ENCODE data around the gene IPO9. TPM values are rescaled to one million over a fixed set of nuclear protein-coding genes. Genes with fewer than 3 reads are reported as not detected.

IPO9 gene
- total RNA-seq, 4 donors from 2014 or later = 9.6 to 23.1 (median 13.4) TPM

DNA sequence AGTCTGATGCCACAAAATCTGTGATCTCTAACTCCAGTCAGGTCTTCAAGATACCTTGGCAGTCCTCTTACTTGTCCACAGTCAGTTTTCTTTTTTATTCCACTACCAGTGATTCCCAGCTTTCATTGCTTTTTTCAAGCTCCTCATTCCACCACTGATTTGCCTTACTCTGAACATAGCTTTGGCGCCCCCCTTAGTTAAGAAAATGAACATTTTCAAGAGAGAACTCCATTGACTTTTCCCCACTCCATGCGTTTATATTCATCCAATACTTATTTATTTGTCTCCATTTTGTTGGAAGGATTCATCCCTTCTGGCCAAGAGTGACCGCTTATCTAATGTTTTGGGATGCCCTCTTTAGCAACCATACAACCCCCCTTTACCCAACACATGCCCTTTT, 33.9 kb upstream of the IPO9 start:
- TF ChIP-seq POLR2A (IDR thresholded peaks at IDR 0.05) (no peak), CTCF (IDR thresholded peaks at IDR 0.05) (peak in 2 of 6 experiments; percentile 16 to 19)
- DNase-seq = no peak
- Histone ChIP-seq H3K36me3 (peaks cover 0 to 32% (median 0%) of the 10 kb centered on the region in 3 donors), H3K4me1 (peaks cover 0 to 23% (median 0%) of the 10 kb centered on the region in 4 donors), H3K4me3 (no peak overlapping the region), H3K27ac (no peak overlapping the region), H3K27me3 (no peaks in the 10 kb centered on the region), H3K9me3 (no peaks in the 10 kb centered on the region)

DNA sequence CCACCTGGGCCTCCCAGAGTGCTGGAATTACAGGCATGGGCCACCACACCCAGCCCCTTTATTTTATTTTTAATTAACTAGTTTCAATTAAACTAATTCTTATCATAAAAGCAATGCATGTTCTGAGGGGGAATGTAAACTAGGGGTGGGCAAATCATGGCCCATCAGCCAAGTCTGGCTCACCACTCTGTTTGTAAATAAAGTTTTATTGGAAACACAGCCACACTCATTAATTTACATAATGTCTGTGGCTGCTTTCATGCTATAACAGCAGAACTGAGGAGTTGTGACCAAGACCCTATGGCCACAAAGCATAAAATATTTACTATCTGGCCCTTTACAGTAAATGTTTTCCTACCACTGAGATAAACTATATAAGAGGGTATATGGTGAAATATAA, 28.7 kb upstream of the IPO9 start:
- Histone ChIP-seq H3K27ac (no peak overlapping the region), H3K27me3 (no peaks in the 10 kb centered on the region), H3K36me3 (peaks cover 0 to 27% (median 0%) of the 10 kb centered on the region in 3 donors), H3K4me3 (no peak overlapping the region), H3K9me3 (no peaks in the 10 kb centered on the region), H3K4me1 (no peaks in the 10 kb centered on the region)
- no peak for DNase-seq
- no peak for TF ChIP-seq CTCF (IDR thresholded peaks at IDR 0.05)
- TF ChIP-seq POLR2A (IDR thresholded peaks at IDR 0.05) = no peak

GRCh38 chr1:201806801-201807200, 22.2 kb upstream of the IPO9 start:
- H3K27ac ChIP-seq = no peak overlapping the region
- H3K27me3 ChIP-seq = no peaks in the 10 kb centered on the region
- H3K4me3 ChIP-seq = no peak overlapping the region
- TF ChIP-seq POLR2A (IDR thresholded peaks at IDR 0.05) (no peak), CTCF (IDR thresholded peaks at IDR 0.05) (no peak)
- H3K36me3 ChIP-seq = peaks cover 0 to 75% (median 0%) of the 10 kb centered on the region in 3 donors
- no peak for DNase-seq
- H3K9me3 ChIP-seq = no peaks in the 10 kb centered on the region
- H3K4me1 ChIP-seq = no peaks in the 10 kb centered on the region

DNA sequence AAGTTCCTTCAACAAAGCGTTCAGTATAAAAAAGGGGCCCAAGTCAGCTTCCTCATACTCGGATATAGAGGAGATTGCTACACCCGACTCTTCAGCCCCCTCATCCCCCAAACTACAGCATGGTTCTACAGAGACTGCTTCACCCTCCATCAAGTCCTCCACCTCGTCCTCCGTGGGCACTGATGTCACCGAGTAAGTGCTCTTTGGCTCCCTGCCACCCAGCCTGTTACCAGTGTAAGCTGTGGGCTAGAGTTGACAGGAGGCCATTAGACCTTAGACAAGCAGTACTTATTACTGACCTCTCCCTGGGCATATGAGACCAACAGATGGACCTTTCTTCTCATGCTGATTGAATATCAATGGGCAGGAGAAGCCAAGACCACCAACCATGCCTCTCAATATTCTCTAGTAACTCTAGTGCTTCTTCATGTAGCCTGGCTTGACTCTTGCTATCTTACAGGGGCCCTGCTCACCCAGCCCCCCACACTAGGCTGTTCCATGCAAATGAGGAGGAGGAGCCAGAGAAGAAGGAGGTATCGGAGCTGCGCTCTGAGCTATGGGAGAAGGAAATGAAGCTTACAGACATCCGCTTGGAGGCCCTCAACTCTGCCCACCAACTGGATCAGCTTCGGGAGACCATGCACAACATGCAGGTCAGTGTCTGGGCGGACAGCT, 20.9 kb upstream of the IPO9 start:
- no peak overlapping the region for H3K27ac ChIP-seq
- H3K9me3 ChIP-seq = no peaks in the 10 kb centered on the region
- H3K4me1 ChIP-seq = no peaks in the 10 kb centered on the region
- no peak for TF ChIP-seq POLR2A (IDR thresholded peaks at IDR 0.05)
- no peak for TF ChIP-seq CTCF (IDR thresholded peaks at IDR 0.05)
- no peak overlapping the region for H3K4me3 ChIP-seq
- H3K36me3 ChIP-seq = peaks cover 0 to 88% (median 0%) of the 10 kb centered on the region in 3 donors
- H3K27me3 ChIP-seq = no peaks in the 10 kb centered on the region
- no peak for DNase-seq

DNA sequence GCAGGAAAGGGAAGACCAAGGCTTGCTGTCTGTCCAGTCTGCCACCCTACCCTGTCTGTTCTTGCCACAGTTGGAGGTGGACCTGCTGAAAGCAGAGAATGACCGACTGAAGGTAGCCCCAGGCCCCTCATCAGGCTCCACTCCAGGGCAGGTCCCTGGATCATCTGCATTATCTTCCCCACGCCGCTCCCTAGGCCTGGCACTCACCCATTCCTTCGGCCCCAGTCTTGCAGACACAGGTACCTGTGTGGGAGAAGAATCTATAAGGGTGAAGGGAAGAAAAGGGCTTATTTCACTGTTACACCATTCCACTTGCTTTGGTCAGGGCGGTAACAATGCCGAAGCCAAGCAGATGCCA, 20.3 kb upstream of the IPO9 start:
- peaks cover 0 to 90% (median 0%) of the 10 kb centered on the region in 3 donors for H3K36me3 ChIP-seq
- no peak for DNase-seq
- no peaks in the 10 kb centered on the region for H3K4me1 ChIP-seq
- TF ChIP-seq POLR2A (IDR thresholded peaks at IDR 0.05) = no peak
- TF ChIP-seq CTCF (IDR thresholded peaks at IDR 0.05) = no peak
- H3K27ac ChIP-seq = no peak overlapping the region
- no peaks in the 10 kb centered on the region for H3K9me3 ChIP-seq
- no peak overlapping the region for H3K4me3 ChIP-seq
- no peaks in the 10 kb centered on the region for H3K27me3 ChIP-seq

Data from Peyer's patch (tissue), 4 donors.